HUES48 (cell line): ENCODE results near the gene ADARB1.

Experiments used
- H3K27ac ChIP-seq: one replicate; pipeline ENCODE4 v1.7.0; 2013; ENCODE audit warnings: low read depth, low read length, inconsistent platforms
- H3K27me3 ChIP-seq: 2 replicates; pipeline ENCODE4 v1.6.1; 2013; ENCODE audit warnings: mild to moderate bottlenecking, low read length; ENCODE audit not compliant: control insufficient read depth, insufficient read depth
- H3K36me3 ChIP-seq: 2 replicates; pipeline ENCODE4 v1.6.1; 2013; ENCODE audit warnings: low read length; ENCODE audit not compliant: control insufficient read depth, insufficient read depth
- H3K4me1 ChIP-seq: 2 replicates; pipeline ENCODE4 v1.6.1; 2013; ENCODE audit warnings: mild to moderate bottlenecking, low read length; ENCODE audit not compliant: control insufficient read depth, insufficient read depth
- H3K4me3 ChIP-seq: 2 replicates; pipeline ENCODE4 v1.5.1; 2013; ENCODE audit warnings: mild to moderate bottlenecking, low read depth, low read length
- H3K9ac ChIP-seq: 2 replicates; pipeline ENCODE4 v1.6.1; 2013; ENCODE audit warnings: mild to moderate bottlenecking, low read depth, low read length, moderate library complexity
- H3K9me3 ChIP-seq: 2 replicates; pipeline ENCODE4 v1.6.1; 2013; ENCODE audit warnings: low read length; ENCODE audit not compliant: control insufficient read depth, insufficient read depth

Gene ADARB1

DNA sequence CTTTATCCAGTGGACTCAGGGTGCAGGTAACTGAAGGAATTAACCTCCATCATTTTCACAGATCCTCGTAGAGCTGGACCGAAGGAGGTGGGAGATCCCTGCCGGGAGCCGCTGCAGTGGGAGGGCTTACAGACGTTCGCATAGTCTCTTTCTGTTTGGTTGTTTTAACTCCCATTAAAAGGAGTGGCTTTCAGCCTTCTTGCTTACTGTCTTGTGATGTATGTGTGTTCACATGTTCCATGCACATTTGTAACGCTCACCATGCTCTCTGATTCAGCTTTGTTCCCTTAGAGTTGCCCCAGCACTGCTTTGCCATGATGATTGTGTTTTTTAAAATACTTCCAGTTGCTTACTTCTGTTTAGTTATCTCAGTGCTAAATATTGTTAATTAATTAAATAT lies 85.8 kb downstream of the ADARB1 start:
- no peak overlapping the region for H3K27ac ChIP-seq
- H3K36me3 ChIP-seq: no peaks in the 10 kb centered on the region
- no peak overlapping the region for H3K9ac ChIP-seq
- H3K4me1 ChIP-seq: peaks cover 5% of the 10 kb centered on the region; the same call in 1 of the 2 replicates
- H3K4me3 ChIP-seq: no peak overlapping the region
- no peaks in the 10 kb centered on the region for H3K9me3 ChIP-seq
- H3K27me3 ChIP-seq: no peaks in the 10 kb centered on the region

DNA sequence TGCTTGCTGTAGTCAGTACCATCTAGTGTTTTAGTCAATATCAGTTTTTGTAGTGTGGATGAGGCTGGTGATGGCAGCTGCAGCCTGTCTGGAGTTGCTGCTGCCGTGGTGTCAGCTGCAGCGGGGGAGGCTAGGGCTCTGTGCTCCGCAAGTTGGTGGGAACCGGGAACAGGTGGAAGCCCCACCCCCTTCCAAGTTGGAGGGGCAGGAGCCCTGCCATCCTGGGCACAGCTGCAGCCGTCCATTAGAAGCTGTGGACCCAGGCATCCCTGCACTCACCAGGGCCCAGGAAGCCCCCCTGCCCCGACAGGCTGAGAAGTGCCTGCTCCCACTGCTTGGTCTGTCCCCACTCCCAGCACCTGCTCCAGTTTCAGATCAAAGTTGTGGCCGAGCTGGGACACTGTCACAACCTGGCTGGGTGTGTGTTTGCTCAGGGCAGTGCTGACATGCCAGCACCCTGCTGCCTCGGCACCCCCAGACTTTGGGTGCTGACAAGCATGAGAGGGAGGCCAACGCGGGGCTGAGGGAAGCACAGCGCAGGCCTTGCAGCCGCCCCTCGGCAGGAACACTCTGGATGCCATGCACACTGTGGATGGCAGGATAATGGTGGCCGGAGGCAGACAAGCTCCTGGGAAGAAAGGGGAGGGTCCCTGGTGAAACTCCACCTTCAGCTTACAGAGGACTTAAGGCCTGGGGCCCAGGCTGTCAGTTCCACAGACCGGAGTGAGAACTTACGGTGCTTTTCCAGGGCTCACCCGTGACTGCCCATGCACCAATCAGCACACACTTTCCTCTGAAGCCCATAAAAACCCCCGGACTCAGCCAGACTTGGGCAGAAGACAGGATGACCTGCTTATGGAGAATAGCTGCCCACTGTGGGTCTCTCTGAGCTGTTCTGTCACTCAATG lies 86.9 kb downstream of the ADARB1 start:
- Histone ChIP-seq H3K4me3 (no peak overlapping the region), H3K9ac (no peak overlapping the region), H3K4me1 (peaks cover 5% of the 10 kb centered on the region; the same call in 1 of the 2 replicates), H3K27me3 (no peaks in the 10 kb centered on the region), H3K36me3 (no peaks in the 10 kb centered on the region), H3K9me3 (no peaks in the 10 kb centered on the region), H3K27ac (no peak overlapping the region)

DNA sequence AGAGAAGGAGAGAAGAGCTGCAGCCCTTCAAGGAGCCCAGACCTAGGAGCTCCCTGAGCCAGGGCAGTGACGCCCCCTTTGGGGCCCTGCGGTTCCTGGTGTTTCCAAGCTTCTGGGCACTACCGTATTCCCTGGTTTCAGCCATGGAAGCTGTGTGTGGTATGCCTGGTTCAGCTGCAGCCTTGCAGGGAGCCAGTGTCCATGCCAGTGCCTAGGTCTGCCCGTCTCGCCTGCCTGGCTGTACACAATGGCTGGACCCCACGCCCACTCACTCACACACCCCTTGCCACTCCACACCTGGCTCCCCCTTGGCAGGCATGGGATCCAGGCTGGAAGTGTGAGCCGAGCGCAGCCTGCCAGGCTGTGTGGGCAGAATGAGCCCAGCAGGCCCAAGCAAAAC lies 87.7 kb downstream of the ADARB1 start:
- no peak overlapping the region for H3K9ac ChIP-seq
- no peak overlapping the region for H3K4me3 ChIP-seq
- H3K27me3 ChIP-seq: no peaks in the 10 kb centered on the region
- H3K36me3 ChIP-seq: no peaks in the 10 kb centered on the region
- peaks cover 5% of the 10 kb centered on the region; the same call in 1 of the 2 replicates for H3K4me1 ChIP-seq
- no peak overlapping the region for H3K27ac ChIP-seq
- H3K9me3 ChIP-seq: no peaks in the 10 kb centered on the region

DNA sequence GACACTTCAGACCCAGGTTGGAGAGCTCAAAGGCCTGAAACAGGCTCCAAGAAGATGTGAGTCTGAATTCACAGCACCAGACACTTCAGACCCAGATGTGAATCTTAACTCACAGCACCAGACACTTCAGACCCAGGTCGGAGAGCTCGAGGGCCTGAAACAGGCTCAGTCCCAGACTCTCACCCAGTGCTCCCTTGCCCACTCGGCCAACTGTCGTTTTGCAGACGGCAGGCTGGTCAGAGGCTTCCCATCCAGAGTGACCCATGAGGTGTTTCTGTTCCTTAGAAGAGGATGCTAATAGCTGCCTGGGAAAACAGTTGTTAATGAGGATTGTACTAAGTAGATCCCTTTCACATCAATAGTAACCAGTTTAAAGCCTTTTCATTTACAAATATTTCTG lies 88.4 kb downstream of the ADARB1 start:
- no peak overlapping the region for H3K27ac ChIP-seq
- no peak overlapping the region for H3K9ac ChIP-seq
- no peaks in the 10 kb centered on the region for H3K9me3 ChIP-seq
- no peaks in the 10 kb centered on the region for H3K27me3 ChIP-seq
- no peak overlapping the region for H3K4me3 ChIP-seq
- H3K4me1 ChIP-seq: no peaks in the 10 kb centered on the region
- no peaks in the 10 kb centered on the region for H3K36me3 ChIP-seq

DNA sequence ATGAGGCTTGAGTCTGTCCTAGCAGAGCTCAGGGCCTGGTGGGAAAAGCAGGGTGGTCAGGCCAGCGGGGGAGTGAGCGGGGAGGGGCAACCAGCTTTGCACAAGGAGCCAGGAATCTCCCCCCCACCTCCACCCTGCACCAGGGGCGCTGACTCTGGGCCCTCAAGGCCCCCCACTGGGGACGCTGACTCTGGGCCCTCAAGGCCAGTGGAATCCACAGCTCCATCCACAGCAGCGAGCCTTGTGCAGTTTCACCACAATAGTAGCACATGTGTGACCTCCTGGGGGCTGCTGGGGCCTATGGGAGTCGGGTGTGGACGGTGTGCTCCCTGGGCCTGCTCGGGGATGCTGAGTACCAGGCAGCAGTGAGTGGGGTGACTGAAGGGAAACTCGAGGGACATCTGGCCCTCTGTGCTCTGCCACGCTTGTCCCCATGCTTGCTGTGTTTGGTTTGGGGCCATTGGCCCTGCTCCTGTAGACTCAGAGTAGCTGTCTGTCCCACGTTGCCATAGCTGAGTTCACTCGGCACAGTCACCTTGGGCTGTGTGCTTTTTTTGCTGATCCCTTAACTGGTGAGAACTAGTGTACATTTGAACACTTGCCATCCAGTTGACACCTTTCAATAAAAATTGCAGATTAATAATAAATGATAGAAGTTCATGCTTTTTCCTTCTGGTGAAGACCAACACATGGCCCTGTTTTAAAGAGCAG lies 89.2 kb downstream of the ADARB1 start:
- no peaks in the 10 kb centered on the region for H3K36me3 ChIP-seq
- no peak overlapping the region for H3K27ac ChIP-seq
- no peaks in the 10 kb centered on the region for H3K9me3 ChIP-seq
- H3K4me1 ChIP-seq: no peaks in the 10 kb centered on the region
- no peak overlapping the region for H3K9ac ChIP-seq
- no peaks in the 10 kb centered on the region for H3K27me3 ChIP-seq
- no peak overlapping the region for H3K4me3 ChIP-seq

DNA sequence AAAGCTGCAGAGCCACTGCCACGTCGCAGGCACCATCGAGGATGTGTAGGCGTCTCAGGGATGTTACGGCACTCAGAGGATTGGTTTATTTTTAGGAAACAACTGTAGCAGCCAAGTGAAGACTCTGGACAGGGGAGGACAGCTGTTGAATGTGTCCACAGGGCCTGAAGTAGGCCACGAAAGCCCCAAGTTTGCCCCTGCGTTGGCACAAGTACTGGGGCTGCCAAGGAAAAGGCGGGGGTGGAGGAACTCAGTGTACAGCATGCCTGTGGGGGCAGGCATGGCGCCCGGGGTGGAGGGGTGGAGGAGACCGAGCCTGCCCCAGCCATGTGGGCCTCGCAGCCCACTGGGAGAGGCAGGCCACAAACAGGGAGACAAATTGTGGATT lies 89.7 kb downstream of the ADARB1 start:
- no peak overlapping the region for H3K9ac ChIP-seq
- no peak overlapping the region for H3K4me3 ChIP-seq
- H3K9me3 ChIP-seq: no peaks in the 10 kb centered on the region
- no peak overlapping the region for H3K27ac ChIP-seq
- H3K36me3 ChIP-seq: no peaks in the 10 kb centered on the region
- H3K27me3 ChIP-seq: no peaks in the 10 kb centered on the region
- no peaks in the 10 kb centered on the region for H3K4me1 ChIP-seq

DNA sequence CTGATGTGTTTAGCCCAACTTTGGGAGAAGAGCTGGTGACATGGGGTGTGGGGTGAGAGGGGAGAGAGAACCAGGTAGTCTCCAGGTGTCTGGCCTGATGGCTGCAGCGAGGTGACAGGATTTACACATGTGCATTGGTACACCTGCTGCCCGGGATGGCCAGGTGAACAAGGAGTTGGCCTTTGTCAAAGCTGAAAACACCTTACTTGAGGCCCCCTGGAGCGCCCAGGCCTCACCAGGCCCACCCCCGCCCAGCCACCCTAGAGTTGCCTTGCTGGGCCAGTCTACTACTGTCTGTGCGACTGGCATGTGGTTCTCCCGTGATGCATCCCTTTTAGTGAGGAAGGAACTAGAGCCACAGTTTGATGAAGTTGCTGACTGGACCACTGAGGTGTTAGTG lies 90.5 kb downstream of the ADARB1 start:
- Histone ChIP-seq H3K4me3 (no peak overlapping the region), H3K36me3 (no peaks in the 10 kb centered on the region), H3K27me3 (no peaks in the 10 kb centered on the region), H3K27ac (no peak overlapping the region), H3K9ac (no peak overlapping the region), H3K4me1 (no peaks in the 10 kb centered on the region), H3K9me3 (no peaks in the 10 kb centered on the region)

DNA sequence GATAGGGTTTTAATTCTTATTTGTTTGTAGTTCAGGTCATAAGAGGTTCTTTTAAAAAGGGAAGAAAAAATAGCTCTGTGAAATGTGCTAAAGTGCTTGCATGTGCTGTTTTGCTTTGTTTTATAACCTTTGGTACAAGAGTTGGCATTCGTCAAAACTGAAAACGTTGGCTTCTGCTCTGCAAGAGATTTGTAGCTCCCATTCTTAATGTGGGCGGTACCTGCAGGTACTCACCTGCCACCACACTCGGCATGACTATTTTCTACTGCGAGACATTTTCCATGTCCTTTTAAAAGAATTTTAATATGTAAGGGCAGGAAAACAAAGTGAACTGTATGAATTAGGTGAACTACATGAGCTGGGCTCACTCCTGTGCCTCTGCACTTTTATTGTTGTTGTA lies 92.6 kb downstream of the ADARB1 start:
- Histone ChIP-seq H3K36me3 (no peaks in the 10 kb centered on the region), H3K27me3 (no peaks in the 10 kb centered on the region), H3K4me1 (no peaks in the 10 kb centered on the region), H3K4me3 (no peak overlapping the region), H3K9me3 (no peaks in the 10 kb centered on the region), H3K9ac (no peak overlapping the region), H3K27ac (no peak overlapping the region)

DNA sequence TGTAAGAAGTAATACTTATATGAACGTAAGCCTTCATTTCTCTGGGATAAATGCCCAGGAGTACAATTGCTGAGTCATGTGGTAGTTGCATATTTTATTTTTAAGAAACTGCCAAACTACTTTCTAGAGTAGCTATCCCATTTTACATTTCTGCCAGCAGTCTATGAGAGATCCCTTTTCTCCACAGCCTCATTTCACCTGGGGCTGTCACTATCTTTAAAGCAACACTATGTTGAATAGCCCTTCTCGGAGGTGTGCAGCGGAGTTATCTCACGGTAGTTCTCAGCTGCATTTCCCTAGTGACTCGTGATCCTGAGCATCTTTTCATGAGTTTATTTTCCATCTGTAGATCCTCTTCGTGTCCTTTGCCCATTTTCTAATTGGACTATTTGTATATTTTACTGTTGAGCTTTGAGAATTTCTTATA lies 93.4 kb downstream of the ADARB1 start:
- H3K27me3 ChIP-seq: no peaks in the 10 kb centered on the region
- no peak overlapping the region for H3K9ac ChIP-seq
- no peak overlapping the region for H3K4me3 ChIP-seq
- no peaks in the 10 kb centered on the region for H3K36me3 ChIP-seq
- no peaks in the 10 kb centered on the region for H3K9me3 ChIP-seq
- H3K27ac ChIP-seq: no peak overlapping the region
- H3K4me1 ChIP-seq: no peaks in the 10 kb centered on the region

DNA sequence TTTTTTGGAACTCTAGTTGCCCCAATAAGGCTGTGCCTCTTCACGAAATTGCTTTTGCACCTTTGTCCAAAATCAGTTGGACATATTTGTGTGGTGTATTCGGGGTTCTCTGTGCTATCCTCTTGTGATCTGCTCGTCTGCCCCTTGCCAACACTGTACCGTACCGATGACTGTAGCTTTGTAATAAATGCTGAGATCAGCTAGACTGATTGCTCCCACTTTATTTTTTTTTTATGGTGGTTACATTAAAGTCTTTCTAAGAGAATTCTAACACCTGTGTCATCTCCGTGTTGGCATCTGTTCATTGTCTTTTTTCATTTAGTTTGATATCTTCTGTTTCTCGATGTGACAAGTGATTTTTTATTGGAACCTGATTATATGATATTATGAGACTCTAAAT lies 94.1 kb downstream of the ADARB1 start:
- Histone ChIP-seq H3K9me3 (no peaks in the 10 kb centered on the region), H3K4me1 (no peaks in the 10 kb centered on the region), H3K9ac (no peak overlapping the region), H3K27me3 (no peaks in the 10 kb centered on the region), H3K4me3 (no peak overlapping the region), H3K36me3 (no peaks in the 10 kb centered on the region), H3K27ac (no peak overlapping the region)

DNA sequence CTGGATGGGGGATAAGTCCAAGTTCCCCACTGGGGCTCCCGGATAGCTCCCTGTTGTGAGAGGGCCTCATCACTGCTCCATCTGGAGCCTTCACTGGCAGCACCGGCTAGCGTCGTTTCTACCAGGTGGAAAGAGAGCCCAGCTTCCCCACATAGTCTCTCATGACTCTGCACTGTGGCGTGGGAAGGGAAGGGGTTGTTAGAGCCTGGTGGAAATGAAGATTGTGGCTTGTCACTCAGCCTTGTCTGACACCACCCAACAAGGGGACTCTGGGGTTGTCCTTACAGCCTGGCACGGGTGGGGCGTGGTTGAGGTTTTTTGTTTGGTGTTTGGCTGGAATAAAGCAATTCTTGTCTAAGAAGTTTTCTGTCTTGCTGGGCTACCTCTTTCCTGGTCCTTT lies 94.6 kb downstream of the ADARB1 start:
- H3K4me3 ChIP-seq: no peak overlapping the region
- H3K36me3 ChIP-seq: no peaks in the 10 kb centered on the region
- H3K27ac ChIP-seq: no peak overlapping the region
- H3K9me3 ChIP-seq: no peaks in the 10 kb centered on the region
- H3K27me3 ChIP-seq: no peaks in the 10 kb centered on the region
- H3K9ac ChIP-seq: no peak overlapping the region
- no peaks in the 10 kb centered on the region for H3K4me1 ChIP-seq
